GM12891 (cell line): ENCODE measurements around the gene S100PBP.

Experiments used
- POLR2A ChIP-seq: IDR thresholded peaks from 2 replicates; pipeline ENCODE4 v1.6.1; 2011; ENCODE audit warnings: low read depth, low read length, control low read depth
- SPI1 ChIP-seq: IDR thresholded peaks from 2 replicates; pipeline ENCODE4 v1.6.1; 2011; ENCODE audit warnings: low read depth, low read length, control low read depth
- TAF1 ChIP-seq: IDR thresholded peaks from 2 replicates; pipeline ENCODE4 v1.6.1; 2011; ENCODE audit warnings: low read depth, low read length, control low read depth

DNA sequence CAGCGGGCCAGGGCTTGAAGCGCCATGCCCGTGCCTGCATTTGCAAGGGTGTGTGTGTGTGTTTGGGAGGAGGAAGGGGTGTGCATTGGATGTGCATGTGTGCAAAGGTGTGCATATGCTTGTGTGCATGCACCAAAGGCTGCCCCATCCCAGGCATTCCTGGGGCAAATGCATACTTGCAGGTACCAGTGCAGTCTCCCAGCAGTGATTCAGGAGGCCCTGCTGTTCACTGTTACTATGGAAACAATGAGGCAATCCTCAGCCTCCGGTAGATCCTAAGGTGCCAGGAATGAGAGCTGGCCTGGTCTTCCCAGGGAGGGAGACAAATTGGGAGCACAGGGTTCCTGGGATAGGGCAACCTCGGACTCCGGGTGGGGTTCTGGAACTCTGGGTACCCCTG, 60.7 kb downstream of the S100PBP start:
- no peak for TF ChIP-seq POLR2A
- no peak for TF ChIP-seq TAF1
- TF ChIP-seq SPI1 = no peak
